Kidney glomerular epithelial cell (primary cell): ENCODE measurements around the gene AOPEP.

Source experiments
- DNase-seq: peaks from one replicate; lab custom pipeline; 2025; lab: John Stamatoyannopoulos, UW

Gene AOPEP

DNA sequence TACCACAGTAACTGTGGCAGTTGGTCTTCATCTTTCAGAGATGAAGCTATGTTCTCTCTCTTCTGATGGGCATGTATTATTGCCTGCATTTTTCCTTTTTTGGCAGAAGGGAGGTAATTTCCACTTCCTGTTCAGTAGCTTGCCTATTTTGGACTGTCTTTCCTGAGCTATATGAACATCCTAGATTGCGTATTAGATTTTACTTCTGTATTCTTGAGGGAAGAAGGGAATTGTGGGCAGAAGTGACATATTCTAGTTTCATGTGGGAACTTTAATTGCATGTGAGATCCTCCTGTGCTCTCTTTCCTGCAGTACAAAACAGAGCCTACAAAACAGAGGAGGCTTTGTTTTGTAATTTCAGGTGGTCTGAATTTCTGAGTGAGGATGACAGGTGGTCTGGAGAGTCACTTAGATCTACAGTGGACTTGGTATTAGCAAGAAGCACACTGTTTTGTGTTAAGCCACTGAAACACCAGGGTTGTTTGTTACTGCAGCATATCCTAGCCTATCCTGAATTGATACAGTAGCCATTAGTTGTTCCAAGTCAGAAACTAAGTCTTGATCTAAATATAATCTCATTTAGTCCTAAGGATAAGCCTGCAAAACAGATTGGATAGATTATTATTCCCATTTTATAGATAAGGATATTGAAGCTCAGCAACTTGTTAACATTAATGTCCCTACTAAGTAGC, 68.1 kb downstream of the AOPEP start:
- DNase-seq, result no peak

DNA sequence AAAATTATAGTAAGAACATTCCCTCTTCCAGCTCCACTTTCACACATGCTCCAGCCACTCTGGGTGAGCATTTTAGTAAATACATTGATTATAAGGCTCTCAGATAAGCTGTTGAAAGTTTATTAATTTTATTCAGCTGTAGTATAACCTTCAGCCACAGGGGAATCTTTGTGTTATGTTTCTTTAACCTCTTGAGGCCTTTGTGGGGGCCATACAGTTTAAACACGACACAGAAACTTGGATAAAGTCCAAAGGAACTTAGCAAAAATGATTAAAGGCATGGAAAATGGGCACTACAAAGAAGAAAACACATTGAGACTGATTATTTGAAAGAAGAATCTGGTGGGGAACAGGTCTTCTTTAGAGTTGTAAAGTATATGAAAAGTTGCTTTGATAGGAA, 70.2 kb downstream of the AOPEP start:
- DNase-seq, result no peak

- no peak for DNase-seq
Measured at GRCh38 chr9:94798201-94798600, 71.7 kb downstream of the AOPEP start.

GRCh38 chr9:94798708-94799107, 72.2 kb downstream of the AOPEP start:
- no peak for DNase-seq

GRCh38 chr9:94799578-94800264, 73.2 kb downstream of the AOPEP start:
- peak; percentile 84 for DNase-seq

GRCh38 chr9:94800424-94801117, 74.1 kb downstream of the AOPEP start:
- DNase-seq, result no peak

DNA sequence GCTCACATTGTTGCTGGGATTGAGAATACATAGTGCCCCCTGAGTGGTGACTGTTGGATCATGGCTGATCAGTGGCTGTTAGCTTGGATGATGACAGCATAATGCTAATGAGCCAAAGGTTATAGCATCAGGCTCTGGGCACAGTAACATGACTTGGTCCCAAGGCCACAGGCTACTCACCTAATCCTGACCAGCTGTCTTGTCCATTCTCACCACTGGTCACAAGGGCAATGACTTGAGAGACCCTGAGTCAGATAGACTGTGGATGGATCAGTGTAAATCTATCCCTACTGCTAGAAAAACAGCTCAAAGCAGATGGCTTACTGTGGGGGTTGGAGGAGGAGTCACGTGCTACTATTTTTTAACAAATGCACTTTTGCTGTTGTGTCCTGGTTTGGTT, 74.7 kb downstream of the AOPEP start:
- DNase-seq, result no peak

DNA sequence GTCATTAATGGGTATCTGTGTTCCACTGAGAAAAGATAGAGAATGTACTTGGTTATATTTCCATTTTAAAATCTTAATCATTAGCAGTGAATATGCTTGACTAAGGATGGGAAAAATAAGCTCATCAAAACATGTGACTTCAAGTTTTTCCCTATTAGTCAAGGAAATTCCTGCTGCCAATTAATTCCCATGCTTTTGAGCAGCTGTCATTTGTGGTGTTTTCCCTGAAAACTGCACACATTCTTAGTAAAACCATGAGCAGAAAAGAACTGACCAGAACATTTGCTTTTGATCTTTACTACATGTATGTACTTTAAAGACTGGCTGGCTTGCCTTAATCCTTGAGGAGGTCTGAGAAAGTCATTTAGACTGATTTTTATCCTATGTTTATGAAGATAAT, 75.2 kb downstream of the AOPEP start:
- DNase-seq, result peak; percentile 82

DNA sequence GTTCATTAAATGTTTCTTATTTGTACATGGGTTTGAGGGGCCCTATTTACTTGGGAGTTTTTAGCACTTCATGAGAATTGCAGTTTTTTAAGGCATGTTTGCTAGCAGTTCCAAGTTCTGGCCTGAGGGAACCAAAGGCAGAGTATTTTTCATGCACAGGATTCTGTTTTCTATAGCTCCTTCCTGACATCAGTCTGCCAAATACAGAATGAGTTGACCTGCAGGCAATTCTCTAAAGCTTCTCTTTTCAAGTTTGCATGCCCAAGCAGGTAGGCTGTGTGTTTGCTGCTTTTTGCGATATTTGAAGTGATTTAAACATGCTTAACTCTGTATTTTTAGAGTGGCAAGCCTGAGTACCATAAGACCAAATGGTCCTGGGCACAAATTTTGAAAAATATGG, 75.8 kb downstream of the AOPEP start:
- DNase-seq, result no peak

DNA sequence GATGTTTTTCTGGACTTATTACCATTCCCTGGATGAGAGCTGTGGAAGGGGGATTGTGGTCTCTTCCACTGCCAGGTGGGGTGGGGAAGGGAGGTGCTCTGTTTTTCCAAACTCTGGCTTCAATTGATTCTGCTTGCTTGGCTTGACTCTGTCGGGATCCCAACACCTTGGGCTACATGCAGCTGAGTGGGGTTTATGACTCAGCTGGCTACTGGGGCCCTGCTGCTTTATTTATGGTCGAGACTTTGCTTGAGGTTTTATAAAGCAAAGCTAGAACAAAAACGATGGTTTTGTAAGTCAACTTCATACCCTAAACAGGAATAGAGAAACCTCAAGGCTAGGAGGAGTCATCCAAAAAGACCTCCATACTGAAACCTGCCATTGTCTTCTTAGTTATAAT, 76.3 kb downstream of the AOPEP start:
- no peak for DNase-seq

- DNase-seq, result no peak
Measured at GRCh38 chr9:94804316-94804715, 77.8 kb downstream of the AOPEP start.

DNA sequence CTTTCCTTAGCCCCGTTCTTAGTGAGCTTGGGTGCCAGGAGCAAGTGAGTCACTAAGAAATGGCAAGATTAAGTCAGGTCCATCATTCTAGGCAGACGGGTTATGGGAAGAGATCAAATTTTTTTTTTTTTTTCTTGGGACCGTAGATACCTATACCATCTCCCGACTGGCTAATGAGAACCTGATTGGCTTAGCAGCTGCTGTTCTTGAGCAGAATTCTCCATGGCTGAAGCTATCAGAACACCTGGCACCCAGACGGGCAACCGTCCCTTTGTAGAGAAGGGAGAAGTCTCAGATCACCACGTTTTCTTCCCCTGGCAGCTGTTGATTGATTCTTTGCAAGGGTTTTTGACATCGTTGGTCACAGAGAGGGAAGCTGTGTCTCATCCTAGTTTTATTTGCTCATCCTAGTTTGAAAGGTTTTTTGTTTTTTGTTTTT, 78.6 kb downstream of the AOPEP start:
- DNase-seq, result no peak

GRCh38 chr9:94805585-94805984, 79.1 kb downstream of the AOPEP start:
- peak; percentile 76 for DNase-seq

DNA sequence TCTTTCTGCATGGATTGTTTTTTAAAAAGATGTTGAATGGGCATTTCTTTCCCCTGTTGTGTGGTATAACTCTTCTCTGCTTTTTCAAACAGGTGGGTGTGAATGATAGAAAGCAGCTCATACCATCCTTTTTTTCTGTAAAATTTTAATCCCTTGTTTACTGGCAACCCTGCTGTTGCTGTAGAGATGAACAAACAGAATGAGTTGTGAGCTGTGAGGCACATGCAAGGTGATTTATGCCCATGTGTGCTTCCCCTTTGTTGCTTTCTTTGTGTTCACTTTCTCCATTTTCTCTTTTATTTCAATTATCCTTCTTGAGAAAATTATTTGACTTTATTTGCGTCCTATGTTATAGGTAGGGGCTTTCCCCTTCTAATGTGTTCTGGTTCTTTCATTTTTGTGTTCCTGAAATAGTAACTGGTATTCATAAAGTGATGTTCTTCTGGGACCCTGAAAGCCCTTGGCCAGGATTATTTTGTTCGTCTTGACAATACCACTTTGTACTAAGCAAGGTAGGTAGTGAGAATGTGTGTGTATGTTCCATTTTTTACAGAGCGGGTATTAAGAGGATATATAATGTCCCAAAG, 79.9 kb downstream of the AOPEP start:
- peak; percentile 55 for DNase-seq

GRCh38 chr9:94807556-94807955, 81.1 kb downstream of the AOPEP start:
- no peak for DNase-seq

DNA sequence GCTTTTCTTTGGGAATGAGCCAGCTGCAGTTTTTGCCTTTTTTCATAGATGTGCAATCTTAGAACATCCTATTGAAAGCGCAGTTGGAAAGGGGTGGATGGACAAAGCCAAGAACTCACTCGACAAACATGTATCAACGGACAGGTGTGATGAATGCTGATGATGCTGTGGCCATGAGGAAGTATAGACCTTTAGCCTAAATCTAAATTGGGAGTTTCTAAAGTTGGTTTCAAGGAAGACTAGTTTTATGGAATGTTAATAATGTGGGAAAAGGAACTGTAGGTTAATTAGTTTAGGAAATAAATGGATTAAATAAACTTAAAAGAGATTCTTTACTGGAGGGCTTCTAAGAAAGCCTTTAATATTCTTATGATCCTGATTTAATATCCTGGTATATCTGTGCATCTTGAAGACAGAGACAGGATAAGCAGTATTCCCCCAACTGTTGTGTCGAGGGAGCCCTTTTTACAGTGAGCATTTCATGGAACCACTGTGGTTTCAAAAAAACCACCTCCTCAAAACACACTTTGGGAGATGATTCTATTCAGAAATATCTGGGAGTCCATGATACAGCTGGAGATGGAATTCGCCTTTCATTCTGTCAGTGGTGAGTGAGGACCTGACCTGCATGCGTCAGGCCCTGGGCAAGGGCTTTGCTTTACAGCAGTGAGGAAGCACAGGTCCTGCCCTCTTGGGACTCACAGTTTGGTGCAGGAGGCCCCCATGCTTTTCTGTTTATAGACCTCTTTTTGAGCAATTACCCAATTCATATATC, 82.6 kb downstream of the AOPEP start:
- peak; percentile 82 for DNase-seq

- DNase-seq, result no peak
Measured at GRCh38 chr9:94809778-94810177, 83.3 kb downstream of the AOPEP start.

GRCh38 chr9:94811074-94811473, 84.6 kb downstream of the AOPEP start:
- no peak for DNase-seq

- DNase-seq, result peak; percentile 95
Measured at GRCh38 chr9:94812343-94812742, 85.8 kb downstream of the AOPEP start.

DNA sequence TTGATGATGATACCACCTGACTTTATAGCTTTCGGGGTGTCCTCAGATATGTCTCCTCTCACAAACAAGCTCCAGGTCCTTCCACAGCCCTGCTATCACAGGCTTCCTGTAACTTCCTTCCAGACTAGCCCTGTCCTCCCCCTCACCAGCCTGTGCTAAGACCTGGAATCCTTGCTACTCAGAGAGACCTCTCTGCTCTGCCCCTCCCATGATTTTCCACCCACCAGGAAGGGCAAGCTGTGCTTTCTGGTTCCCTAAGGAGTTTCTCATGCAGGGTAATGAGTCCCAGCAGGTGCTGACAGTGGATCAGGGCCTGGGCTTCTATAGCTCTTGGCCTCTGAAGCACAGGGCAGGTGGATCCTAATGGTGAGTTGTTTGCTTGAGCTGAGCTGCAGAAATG, 86.9 kb downstream of the AOPEP start:
- no peak for DNase-seq

DNA sequence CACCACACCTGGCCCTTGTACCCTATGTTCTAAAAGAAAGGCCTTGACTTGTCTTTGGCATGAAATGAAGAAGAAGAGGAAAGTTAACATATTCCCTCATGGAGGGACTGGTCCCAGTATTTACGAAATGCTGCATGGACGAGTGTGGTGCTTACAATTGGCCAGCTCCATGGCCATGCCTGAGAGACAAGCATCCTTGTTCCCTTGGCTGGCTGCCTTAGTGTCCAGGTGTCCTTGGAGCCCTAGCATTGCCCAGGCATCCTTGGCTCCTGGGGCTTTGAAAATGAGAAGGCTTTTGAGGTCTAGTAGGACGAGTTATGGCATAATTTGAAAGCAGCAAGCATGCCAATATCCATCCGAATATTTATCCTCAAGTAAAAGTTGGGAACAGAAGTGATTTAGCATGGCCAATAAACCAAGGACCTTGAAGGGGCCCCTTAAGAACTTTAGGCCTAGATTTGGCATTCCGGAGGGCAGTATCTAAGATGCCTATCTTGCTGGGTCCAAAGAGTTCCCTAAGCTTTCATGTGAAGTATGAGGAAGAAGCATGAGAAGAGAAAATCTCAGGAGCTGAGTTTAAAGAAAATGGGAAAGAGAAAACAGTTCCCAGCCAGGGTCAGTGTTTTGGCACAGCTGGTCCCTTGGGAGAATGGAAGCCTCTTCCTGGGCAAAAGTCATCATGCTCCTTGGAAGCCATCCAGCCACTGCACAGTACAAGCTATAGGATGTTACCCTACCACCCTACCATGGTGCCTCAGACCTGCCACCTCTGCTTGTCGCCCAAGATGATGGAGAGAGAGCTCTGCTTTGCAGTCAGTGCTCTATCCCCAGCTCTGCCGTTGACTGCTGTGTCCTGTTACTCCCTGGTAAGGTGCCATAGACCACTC, 91.0 kb downstream of the AOPEP start:
- DNase-seq, result no peak
